Measurements from ENCODE around the gene ZRANB1. TPM values are rescaled to one million over a fixed set of nuclear protein-coding genes. Genes with fewer than 3 reads are reported as not detected.

ZRANB1 gene
- total and polyA plus RNA-seq, 2 of the 4 experiments (the other 2 are of a cell fraction): 11.2 to 24.7 TPM

DNA sequence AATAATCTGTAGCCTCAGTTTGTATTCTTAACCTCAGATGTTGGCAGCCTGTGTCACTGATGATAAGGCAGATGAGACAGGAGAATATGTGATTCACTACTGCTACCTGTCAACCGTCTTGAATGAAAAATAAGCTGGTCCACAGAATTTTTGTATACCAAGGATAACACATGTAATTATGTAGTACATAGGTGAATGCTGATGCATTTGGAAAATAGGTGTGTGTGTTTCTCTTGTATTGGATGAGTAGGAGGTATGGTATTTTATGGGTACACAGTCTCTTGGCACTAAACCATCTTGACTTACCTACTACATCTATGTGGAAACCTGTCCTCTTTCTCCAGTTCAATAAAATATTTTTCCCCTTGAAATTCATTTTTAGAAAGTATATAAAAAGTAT is 20.7 kb upstream of the ZRANB1 start:
- Histone ChIP-seq H2BK5ac (ENCODE audit: low read depth, low read length, poor library complexity, severe bottlenecking) (peak overlapping the region; percentile 21), H3K23ac (ENCODE audit: low read depth, low read length) (no peak overlapping the region), H3K9ac (ENCODE audit: low read depth, low read length) (no peak overlapping the region), H2AFZ (replicated peaks; ENCODE audit: low read length, poor library complexity) (no peak overlapping the region), H2BK120ac (ENCODE audit: low read depth, low read length) (no peak overlapping the region), H3K4me2 (ENCODE audit: low read depth, low read length) (0 out of 2 replicates have a peak overlapping the region, but pooled peaks have one; percentile 3), H2AK9ac (replicated peaks; ENCODE audit: low read depth, low read length, poor library complexity) (no peak overlapping the region), H2BK20ac (ENCODE audit: low read depth, low read length) (no peak overlapping the region), H4K5ac (ENCODE audit: low read depth, low read length) (no peak overlapping the region), H2BK15ac (ENCODE audit: low read depth, low read length) (no peak overlapping the region), H3K9me3 (ENCODE audit: control insufficient read depth, insufficient read depth, low read length) (no peaks in the 10 kb centered on the region), H4K91ac (ENCODE audit: insufficient read depth, low read depth, low read length) (no peak overlapping the region), H3K79me1 (ENCODE audit: low read depth in 1 of 2, low read length in 2 of 2) (peaks cover under 1 to 49% of the 10 kb centered on the region in 2 experiments; a peak in 3 of 4 replicates), H4K8ac (ENCODE audit: low read depth in 2 of 2, low read length in 2 of 2) (no peak overlapping the region), H3K4me3 (ENCODE audit: insufficient read depth, low read depth, low read length) (no peak overlapping the region), H3K56ac (ENCODE audit: extremely low read depth, insufficient read depth, low read length) (no peak overlapping the region), H3K4me1 (ENCODE audit: control insufficient read depth, insufficient read depth, low read length) (peaks cover 7% of the 10 kb centered on the region; the same call in 1 of the 2 replicates), H3K9me1 (ENCODE audit: insufficient read depth, low read length) (peaks cover 8% of the 10 kb centered on the region; the same call in 1 of the 2 replicates), H3K27ac (ENCODE audit: insufficient read depth, low read length) (no peak overlapping the region), H4K20me1 (ENCODE audit: insufficient read depth, low read length) (peaks cover 84% of the 10 kb centered on the region), H2AK5ac (ENCODE audit: low read depth, low read length) (no peak overlapping the region), H3K27me3 (ENCODE audit: control insufficient read depth, insufficient read depth, low read length) (no peaks in the 10 kb centered on the region), H3K14ac (replicated peaks; ENCODE audit: low read depth, low read length) (no peak overlapping the region), H3K4ac (ENCODE audit: low read depth, low read length) (no peak overlapping the region), H3K36me3 (ENCODE audit: control insufficient read depth, insufficient read depth, low read length) (peaks cover 8% of the 10 kb centered on the region), H3K18ac (ENCODE audit: low read depth, low read length) (no peak overlapping the region)
- no peak for DNase-seq
- intact Hi-C loops (cut with micrococcal nuclease): no loop called here
- dilution Hi-C loops (cut with HindIII; ENCODE audit: low sequenced_read_pairs, unreplicated experiment): no loop called here
- no TSS peak for BruUV-seq (replicated peaks)
- CTCF ChIA-PET: no interaction called here
- no peak for TF ChIP-seq MAFK (IDR thresholded peaks at IDR 0.05; ENCODE audit: low read depth, low read length)
- no peak for TF ChIP-seq MAZ (IDR thresholded peaks at IDR 0.05; ENCODE audit: borderline replicate concordance, low read depth, low read length)
- TF ChIP-seq RCOR1 (IDR thresholded peaks at IDR 0.05; ENCODE audit: insufficient replicate concordance, low read length): no peak
- TF ChIP-seq, protein P1, sequence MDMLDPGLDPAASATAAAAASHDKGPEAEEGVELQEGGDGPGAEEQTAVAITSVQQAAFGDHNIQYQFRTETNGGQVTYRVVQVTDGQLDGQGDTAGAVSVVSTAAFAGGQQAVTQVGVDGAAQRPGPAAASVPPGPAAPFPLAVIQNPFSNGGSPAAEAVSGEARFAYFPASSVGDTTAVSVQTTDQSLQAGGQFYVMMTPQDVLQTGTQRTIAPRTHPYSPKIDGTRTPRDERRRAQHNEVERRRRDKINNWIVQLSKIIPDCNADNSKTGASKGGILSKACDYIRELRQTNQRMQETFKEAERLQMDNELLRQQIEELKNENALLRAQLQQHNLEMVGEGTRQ (IDR thresholded peaks at IDR 0.05; ENCODE audit: low read depth, low read length): no peak
- no peak for TF ChIP-seq CHD1 (IDR thresholded peaks at IDR 0.05; ENCODE audit: low read depth, low read length)
- in situ Hi-C loops (cut with MboI; ENCODE audit: low sequenced_read_pairs): no loop called here
- no peak for ATAC-seq (ENCODE audit: low read depth)
- whole genome bisulfite sequencing, 2 experiments (ENCODE audit: extremely low coverage in 2 of 2, insufficient read length in 1 of 2): no CpG with 5 or more reads among the region's 1 CpG
- POLR2A ChIA-PET (ENCODE audit: unreplicated experiment): no interaction called here

All from IMR-90 (cell line).